HG03521 (cell line): ENCODE measurements around the gene TBXAS1.
"Not testable (repeated sequence)": the region's sequence is repeated elsewhere in the genome, so short reads cannot be mapped to it uniquely, and the experiment has no call there.

Experiments used
- ATAC-seq: cut with Tn5 transposase; IDR thresholded peaks from one replicate; pipeline ENCODE4 v1.9.1; 2021; ENCODE audit warnings: mild to moderate bottlenecking, moderate library complexity; ENCODE audit not compliant: unreplicated experiment

The TBXAS1 gene

GRCh38 chr7:139913021-139913844, 84.2 kb downstream of the TBXAS1 start:
- ATAC-seq: no peak

GRCh38 chr7:139913845-139914135, 84.7 kb downstream of the TBXAS1 start:
- ATAC-seq: no peak

GRCh38 chr7:139914306-139915267, 85.5 kb downstream of the TBXAS1 start:
- ATAC-seq: no peak

- no peak for ATAC-seq
These were observed 86.3 kb downstream of the TBXAS1 start for GRCh38 chr7:139915268-139915863.

- ATAC-seq: peak; percentile 82
These were observed 87.0 kb downstream of the TBXAS1 start for GRCh38 chr7:139915864-139916716.

- ATAC-seq: peak; percentile 79
These were observed 87.8 kb downstream of the TBXAS1 start for GRCh38 chr7:139916717-139917395.

- no peak for ATAC-seq
These were observed 88.8 kb downstream of the TBXAS1 start for GRCh38 chr7:139917851-139918250.

GRCh38 chr7:139918480-139918879, 89.4 kb downstream of the TBXAS1 start:
- ATAC-seq: no peak

- no peak for ATAC-seq
These were observed 94.0 kb downstream of the TBXAS1 start for GRCh38 chr7:139923090-139923489.

- ATAC-seq: no peak
These were observed 95.4 kb downstream of the TBXAS1 start for GRCh38 chr7:139924461-139924860.

GRCh38 chr7:139929221-139929620, 100.2 kb downstream of the TBXAS1 start:
- ATAC-seq: not testable (repeated sequence)

GRCh38 chr7:139930286-139930965, 101.4 kb downstream of the TBXAS1 start:
- ATAC-seq: no peak

- no peak for ATAC-seq
These were observed 102.3 kb downstream of the TBXAS1 start for GRCh38 chr7:139931190-139931934.

- ATAC-seq: no peak
These were observed 103.5 kb downstream of the TBXAS1 start for GRCh38 chr7:139932531-139932930.

- ATAC-seq: no peak
These were observed 107.8 kb downstream of the TBXAS1 start for GRCh38 chr7:139936760-139937310.

GRCh38 chr7:139937715-139938114, 108.7 kb downstream of the TBXAS1 start:
- ATAC-seq: no peak

GRCh38 chr7:139940866-139941265, 111.8 kb downstream of the TBXAS1 start:
- no peak for ATAC-seq

- no peak for ATAC-seq
These were observed 112.4 kb downstream of the TBXAS1 start for GRCh38 chr7:139941421-139941820.
